Erythroblast (primary cell): Measurements from ENCODE around the gene SECISBP2.
A peak's percentile ranks its signal among the peaks of the same experiment; 100 is the strongest.

Experiments used
- DNase-seq, 2 experiments: peaks; one replicate each; lab custom pipeline; 2025; lab: John Stamatoyannopoulos, UW
- GATA1 ChIP-seq: IDR thresholded peaks from 2 replicates; pipeline ENCODE4 v1.6.1; 2011; ENCODE audit warnings: low read depth, mild to moderate bottlenecking, control low read depth, low read length, moderate library complexity
- POLR2A ChIP-seq: IDR thresholded peaks from 2 replicates; pipeline ENCODE4 v1.6.1; 2011; ENCODE audit warnings: mild to moderate bottlenecking, low read length

The SECISBP2 gene

GRCh38 chr9:89372230-89372816 lies 54.0 kb downstream of the SECISBP2 start:
- TF ChIP-seq GATA1 (no peak), POLR2A (no peak)
- DNase-seq: peak in 1 of 2 experiments; percentile 77

- TF ChIP-seq POLR2A (no peak), GATA1 (no peak)
- DNase-seq: no peak
Measured at GRCh38 chr9:89372979-89373378, 54.7 kb downstream of the SECISBP2 start.

GRCh38 chr9:89374176-89374575 lies 55.9 kb downstream of the SECISBP2 start:
- DNase-seq: no peak

GRCh38 chr9:89375191-89375760 lies 57.0 kb downstream of the SECISBP2 start:
- TF ChIP-seq GATA1 (no peak), POLR2A (no peak)
- DNase-seq: peak; percentile 29 to 57

More at GRCh38 chr9:89374176-89374575, 55.9 kb downstream of the SECISBP2 start:
- TF ChIP-seq GATA1: no peak
- no peak for TF ChIP-seq POLR2A

- TF ChIP-seq GATA1 (no peak), POLR2A (no peak)
- no peak for DNase-seq
Measured at GRCh38 chr9:89376286-89376685, 58.0 kb downstream of the SECISBP2 start.

- TF ChIP-seq POLR2A (no peak), GATA1 (no peak)
- no peak for DNase-seq
Measured at GRCh38 chr9:89376741-89377351, 58.5 kb downstream of the SECISBP2 start.

GRCh38 chr9:89377411-89377810 lies 59.1 kb downstream of the SECISBP2 start:
- no peak for TF ChIP-seq POLR2A
- no peak for TF ChIP-seq GATA1
- DNase-seq: no peak

- no peak for TF ChIP-seq POLR2A
- no peak for TF ChIP-seq GATA1
- DNase-seq: no peak
Measured at GRCh38 chr9:89378541-89378940, 60.2 kb downstream of the SECISBP2 start.

GRCh38 chr9:89379031-89379430 lies 60.7 kb downstream of the SECISBP2 start:
- TF ChIP-seq POLR2A: no peak
- TF ChIP-seq GATA1: no peak
- DNase-seq: no peak

- TF ChIP-seq GATA1: no peak
- TF ChIP-seq POLR2A: no peak
- peak in 1 of 2 experiments; percentile 5 for DNase-seq
Measured at GRCh38 chr9:89379508-89380115, 61.3 kb downstream of the SECISBP2 start.

GRCh38 chr9:89380437-89381307 lies 62.4 kb downstream of the SECISBP2 start:
- no peak for DNase-seq
- no peak for TF ChIP-seq GATA1
- no peak for TF ChIP-seq POLR2A

- no peak for DNase-seq
- no peak for TF ChIP-seq POLR2A
- TF ChIP-seq GATA1: no peak
Measured at GRCh38 chr9:89381308-89381609, 63.0 kb downstream of the SECISBP2 start.

- no peak for TF ChIP-seq POLR2A
- no peak for TF ChIP-seq GATA1
Measured at GRCh38 chr9:89382026-89382986, 64.0 kb downstream of the SECISBP2 start.

More at GRCh38 chr9:89382026-89382986, 64.0 kb downstream of the SECISBP2 start:
- DNase-seq: no peak
